NB4 (cell line): ENCODE results near the gene PRSS2.

Experiments used
- DNase-seq: peaks from one replicate; pipeline ENCODE4 v3.0.0; 2010; ENCODE audit warnings: low read depth
- H3K4me3 ChIP-seq: one replicate; pipeline ENCODE4 v1.5.1; 2011; ENCODE audit warnings: mild to moderate bottlenecking, low read depth, low read length, moderate library complexity
- CTCF ChIP-seq: IDR thresholded peaks from one replicate; pipeline ENCODE4 v1.5.1; 2012; ENCODE audit warnings: low read depth, low read length
- MAX ChIP-seq: IDR thresholded peaks from 2 replicates; pipeline ENCODE4 v1.6.1; 2011; ENCODE audit warnings: low read depth, low read length
- MYC ChIP-seq: IDR thresholded peaks from 2 replicates; pipeline ENCODE4 v1.6.1; 2011; ENCODE audit warnings: low read depth, low read length
- POLR2A ChIP-seq: IDR thresholded peaks from 2 replicates; pipeline ENCODE4 v1.6.1; 2011; ENCODE audit warnings: mild to moderate bottlenecking; ENCODE audit not compliant: insufficient read length; ENCODE audit errors: extremely low read depth

The PRSS2 gene

GRCh38 chr7:142791502-142791901 is 20.7 kb downstream of the PRSS2 start:
- H3K4me3 ChIP-seq, result no peak overlapping the region
- TF ChIP-seq POLR2A (no peak), CTCF (no peak), MAX (no peak), MYC (no peak)
- DNase-seq, result no peak

- DNase-seq, result no peak
- no peak overlapping the region for H3K4me3 ChIP-seq
- no peak for TF ChIP-seq MAX
- no peak for TF ChIP-seq POLR2A
- TF ChIP-seq CTCF, result no peak
- no peak for TF ChIP-seq MYC
Observed at GRCh38 chr7:142792129-142792528, 21.4 kb downstream of the PRSS2 start.

GRCh38 chr7:142792593-142792992 is 21.8 kb downstream of the PRSS2 start:
- no peak overlapping the region for H3K4me3 ChIP-seq
- no peak for DNase-seq
- TF ChIP-seq POLR2A (no peak), MAX (no peak), CTCF (no peak), MYC (no peak)

- no peak overlapping the region for H3K4me3 ChIP-seq
- no peak for DNase-seq
- TF ChIP-seq POLR2A, result no peak
- no peak for TF ChIP-seq CTCF
- no peak for TF ChIP-seq MAX
Observed at GRCh38 chr7:142793156-142793555, 22.4 kb downstream of the PRSS2 start.

- no peak for DNase-seq
- TF ChIP-seq MAX (no peak), CTCF (no peak), POLR2A (no peak), MYC (no peak)
Observed at GRCh38 chr7:142795339-142795863, 24.6 kb downstream of the PRSS2 start.

GRCh38 chr7:142796001-142796500 is 25.3 kb downstream of the PRSS2 start:
- no peak for DNase-seq
- no peak overlapping the region for H3K4me3 ChIP-seq
- TF ChIP-seq MYC (no peak), MAX (no peak), CTCF (no peak), POLR2A (no peak)

More at GRCh38 chr7:142795339-142795863, 24.6 kb downstream of the PRSS2 start:
- H3K4me3 ChIP-seq, result no peak overlapping the region
